GM19324 (cell line): ENCODE measurements around the gene TMEM9.
A peak's percentile ranks its signal among the peaks of the same experiment; 100 is the strongest.

Source experiments
- ATAC-seq: cut with Tn5 transposase; IDR thresholded peaks from one replicate; pipeline ENCODE4 v1.9.1; 2021; ENCODE audit warnings: mild to moderate bottlenecking, moderate library complexity; ENCODE audit not compliant: unreplicated experiment, low FRiP score

The TMEM9 gene

GRCh38 chr1:201134405-201134804, 19.9 kb downstream of the TMEM9 start:
- ATAC-seq = no peak

DNA sequence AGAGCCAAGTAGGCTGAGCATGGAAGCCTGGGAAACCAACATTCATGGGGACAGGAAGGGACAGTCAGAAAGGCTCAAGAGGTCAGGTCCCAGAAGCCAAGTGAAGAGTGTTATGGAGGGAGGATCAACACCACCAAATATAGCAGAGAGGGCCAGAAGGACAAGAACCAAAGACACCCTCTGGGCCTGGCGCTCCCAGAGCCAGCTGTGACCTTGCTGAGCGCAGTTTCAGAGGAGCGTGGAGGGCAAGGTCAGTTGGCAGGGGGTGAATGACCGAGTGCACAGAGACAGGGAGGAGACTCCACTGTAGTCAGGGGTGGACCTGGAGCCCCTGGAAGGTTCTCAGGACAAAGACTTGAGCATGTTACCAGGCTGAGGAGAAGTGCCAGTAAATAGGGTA, 22.9 kb downstream of the TMEM9 start:
- no peak for ATAC-seq

- no peak for ATAC-seq
Observed at GRCh38 chr1:201128962-201129361, 25.3 kb downstream of the TMEM9 start.

DNA sequence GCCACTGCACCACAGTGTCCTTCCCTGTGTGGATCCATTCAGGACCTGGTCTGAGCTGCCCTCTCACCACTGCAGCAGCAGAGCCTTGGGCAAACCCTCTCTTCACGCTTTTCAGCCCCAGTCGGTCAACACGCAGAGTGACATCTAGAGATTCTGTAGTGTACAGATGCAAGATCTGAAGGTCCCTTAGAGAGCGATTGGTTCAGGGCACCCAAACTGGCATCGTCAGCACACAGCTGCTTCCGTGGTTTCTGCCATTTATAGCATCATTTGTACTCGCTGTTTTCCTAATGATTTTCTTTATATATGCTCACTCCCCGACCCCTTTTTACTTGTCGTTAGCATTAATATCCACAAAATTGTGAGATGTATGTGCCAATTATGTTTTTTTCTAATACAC, 25.8 kb downstream of the TMEM9 start:
- ATAC-seq = no peak

DNA sequence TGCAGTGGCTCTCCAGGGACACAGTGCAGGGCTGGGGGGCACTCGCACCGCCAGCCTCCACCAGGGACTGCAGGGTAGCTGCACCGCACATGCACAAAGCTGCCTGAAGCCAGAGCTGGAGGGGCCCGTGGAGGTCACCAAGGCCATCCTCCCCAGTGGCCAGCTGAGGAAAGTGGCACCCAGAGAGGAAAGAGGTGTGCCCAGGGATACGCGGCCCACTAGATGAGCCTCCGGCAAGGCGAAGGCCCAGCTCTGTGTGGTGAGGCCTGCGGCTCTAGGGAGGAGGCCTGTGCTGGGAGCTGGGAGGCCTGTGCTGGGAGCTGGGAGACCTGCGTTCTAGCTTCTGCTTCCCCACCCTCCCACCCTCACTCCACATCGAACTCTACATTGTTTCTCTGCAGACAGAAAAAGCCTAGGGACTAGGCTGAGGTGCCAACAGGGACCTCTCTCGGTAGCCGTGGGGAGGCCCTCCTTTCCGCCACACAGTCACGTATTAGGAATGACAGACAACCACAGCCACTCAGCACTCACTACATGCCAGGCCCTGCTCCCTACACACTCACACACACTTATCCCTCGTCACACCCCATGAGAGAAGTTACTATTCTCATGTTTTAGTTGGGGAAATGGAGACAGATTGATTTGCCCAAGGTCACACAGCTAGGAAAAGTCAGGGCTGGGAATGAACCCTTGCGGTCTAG, 26.4 kb downstream of the TMEM9 start:
- ATAC-seq = no peak

- no peak for ATAC-seq
Observed at GRCh38 chr1:201126832-201127754, 27.2 kb downstream of the TMEM9 start, which contains the start of gene ASCL5. TSS of gene ASCL5 (minus strand) at chr1:201127184. CDS start at chr1:201115372, 11,812 bp downstream.

DNA sequence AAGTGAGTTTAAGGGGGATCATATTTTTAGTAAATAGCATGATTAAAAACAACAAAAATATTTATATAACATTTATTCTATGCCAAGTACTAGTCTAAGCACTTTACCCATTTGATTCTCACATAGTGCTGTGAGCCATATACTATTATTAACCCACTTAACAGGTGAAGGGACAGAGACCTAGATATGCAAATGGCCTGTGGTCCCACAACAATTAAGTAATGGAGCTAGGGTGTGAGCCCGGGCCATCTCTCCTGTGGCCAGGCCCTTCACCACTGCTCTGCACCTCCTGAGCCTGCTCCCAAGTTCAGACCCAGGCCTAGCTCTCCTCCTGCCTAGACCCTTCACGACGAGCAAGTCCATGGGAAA, 27.8 kb downstream of the TMEM9 start:
- ATAC-seq = no peak

- ATAC-seq = no peak
Observed at GRCh38 chr1:201125800-201126199, 28.5 kb downstream of the TMEM9 start.

DNA sequence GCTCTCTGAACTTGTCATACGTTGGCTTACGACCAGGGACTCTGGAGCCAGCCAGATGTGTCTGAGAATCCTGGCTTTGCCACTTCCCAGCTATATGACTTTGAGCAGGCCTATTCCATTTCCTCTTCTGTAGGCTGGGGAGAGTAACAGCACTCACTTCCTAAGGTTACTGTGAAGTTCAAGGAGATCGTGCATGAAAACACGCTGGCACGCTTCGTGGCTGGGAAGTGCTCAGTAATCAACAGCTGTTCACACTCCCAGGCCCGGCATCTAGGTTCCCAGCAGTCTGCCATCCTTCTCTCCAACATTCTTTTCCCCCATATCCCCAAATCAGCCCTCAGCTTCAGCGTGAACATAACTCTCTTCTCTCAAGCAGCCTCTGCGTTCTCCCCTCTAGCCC, 29.3 kb downstream of the TMEM9 start:
- ATAC-seq = no peak

- no peak for ATAC-seq
Observed at GRCh38 chr1:201123866-201124265, 30.4 kb downstream of the TMEM9 start.

DNA sequence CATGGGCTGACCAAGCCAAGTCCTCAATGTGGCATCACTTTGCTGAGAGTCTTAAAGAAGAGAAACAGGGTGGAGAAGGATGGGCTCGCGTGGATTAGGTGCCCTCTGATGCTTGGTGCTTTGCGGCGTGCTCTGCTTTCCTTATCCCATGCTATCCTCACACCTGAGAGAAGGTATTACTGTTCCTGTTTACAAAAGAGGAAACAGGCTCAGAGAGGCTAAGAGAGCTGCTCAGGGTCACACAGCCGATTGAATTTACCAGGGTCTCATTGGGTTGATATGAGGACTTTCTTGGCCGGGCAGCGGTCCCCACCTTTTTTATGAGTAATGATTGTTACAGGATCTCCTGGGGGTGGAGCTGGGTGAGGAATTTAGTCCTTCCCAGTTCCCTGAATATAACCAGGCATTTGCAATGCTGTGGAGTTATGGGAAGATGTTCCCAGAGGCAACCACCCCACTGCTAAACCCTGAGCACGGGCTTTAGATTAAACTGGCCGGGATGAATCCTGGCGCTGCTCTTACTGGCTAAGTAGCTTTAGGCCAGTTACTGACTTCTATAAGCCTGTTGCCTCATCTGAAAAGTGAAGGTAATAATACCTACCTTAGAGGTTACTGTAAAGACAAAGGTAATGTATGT, 31.8 kb downstream of the TMEM9 start:
- no peak for ATAC-seq

DNA sequence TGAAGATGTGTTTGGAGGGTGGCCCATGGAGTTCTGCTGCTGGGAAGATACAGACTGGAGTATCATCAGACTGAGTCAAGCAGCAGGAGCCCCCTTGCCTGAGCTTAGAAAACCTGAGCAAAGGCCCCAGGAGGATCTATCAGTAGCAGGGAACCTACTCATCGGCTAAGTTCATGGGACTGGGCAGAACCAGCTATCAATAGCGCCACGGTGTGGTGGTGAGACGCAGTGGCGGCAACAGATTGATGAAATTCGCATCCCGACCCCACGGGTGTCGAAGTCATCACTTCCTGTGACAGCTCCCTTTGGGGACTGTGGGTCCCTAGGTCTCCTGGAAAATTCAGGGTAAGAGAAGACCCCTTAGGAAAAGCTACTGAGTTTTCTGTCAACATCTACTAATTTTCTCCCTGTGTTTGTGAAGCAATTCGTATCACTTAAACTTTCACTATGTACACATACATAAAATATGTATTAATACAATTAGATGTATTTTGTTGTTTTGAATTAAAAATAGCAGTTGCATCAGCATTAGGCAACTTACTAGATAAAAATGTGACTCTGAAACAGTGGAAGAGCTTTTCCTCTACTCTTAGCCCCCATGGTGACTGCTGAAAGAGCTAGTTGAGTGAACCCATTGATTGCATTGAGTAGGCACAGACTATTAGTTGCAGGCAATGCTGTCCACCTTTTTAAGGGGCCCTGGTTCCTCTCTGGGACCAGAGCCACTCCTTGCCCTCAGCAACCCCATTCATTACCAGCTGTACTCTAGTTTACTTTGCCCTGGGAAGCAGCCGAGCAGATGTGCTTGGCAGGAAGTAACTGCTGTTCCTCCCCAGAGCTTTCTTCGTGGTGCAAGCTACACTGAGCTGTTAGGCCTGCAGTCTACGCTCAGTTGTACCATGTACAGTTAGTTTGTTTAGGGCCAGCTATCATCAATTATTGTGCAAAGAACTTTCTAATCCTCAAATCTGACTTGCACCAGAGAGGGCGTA, 34.8 kb downstream of the TMEM9 start:
- ATAC-seq = no peak

GRCh38 chr1:201116091-201116490, 38.2 kb downstream of the TMEM9 start:
- ATAC-seq = no peak

DNA sequence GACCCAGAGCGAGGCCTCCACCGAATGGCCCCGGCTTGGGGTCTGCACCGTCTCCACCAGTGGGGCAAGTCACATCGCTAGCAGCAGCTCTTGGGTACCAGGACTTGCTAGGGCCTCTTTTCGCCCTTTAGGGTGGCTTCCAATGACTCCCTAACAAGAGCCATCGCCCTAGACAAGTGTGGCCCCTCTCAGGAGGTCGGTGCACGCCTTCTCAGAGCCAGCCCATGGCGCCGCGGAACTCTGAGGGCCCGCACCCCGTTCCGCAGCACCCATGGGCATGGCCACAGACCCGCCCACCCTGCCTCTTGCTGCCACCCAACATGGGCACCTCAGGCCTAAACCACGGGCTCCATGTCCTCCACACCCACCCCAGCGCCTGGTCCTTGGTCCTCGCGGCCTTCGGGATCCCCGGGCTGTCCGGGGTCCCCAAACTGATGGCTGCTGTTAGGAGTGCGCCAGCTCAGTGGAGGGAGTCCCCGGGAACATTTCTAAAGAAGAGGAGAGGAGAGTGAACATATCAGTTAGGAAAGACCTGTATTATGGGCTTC, 38.8 kb downstream of the TMEM9 start:
- ATAC-seq = no peak

- peak; percentile 65 for ATAC-seq
Observed at GRCh38 chr1:201114245-201115131, 39.8 kb downstream of the TMEM9 start.

DNA sequence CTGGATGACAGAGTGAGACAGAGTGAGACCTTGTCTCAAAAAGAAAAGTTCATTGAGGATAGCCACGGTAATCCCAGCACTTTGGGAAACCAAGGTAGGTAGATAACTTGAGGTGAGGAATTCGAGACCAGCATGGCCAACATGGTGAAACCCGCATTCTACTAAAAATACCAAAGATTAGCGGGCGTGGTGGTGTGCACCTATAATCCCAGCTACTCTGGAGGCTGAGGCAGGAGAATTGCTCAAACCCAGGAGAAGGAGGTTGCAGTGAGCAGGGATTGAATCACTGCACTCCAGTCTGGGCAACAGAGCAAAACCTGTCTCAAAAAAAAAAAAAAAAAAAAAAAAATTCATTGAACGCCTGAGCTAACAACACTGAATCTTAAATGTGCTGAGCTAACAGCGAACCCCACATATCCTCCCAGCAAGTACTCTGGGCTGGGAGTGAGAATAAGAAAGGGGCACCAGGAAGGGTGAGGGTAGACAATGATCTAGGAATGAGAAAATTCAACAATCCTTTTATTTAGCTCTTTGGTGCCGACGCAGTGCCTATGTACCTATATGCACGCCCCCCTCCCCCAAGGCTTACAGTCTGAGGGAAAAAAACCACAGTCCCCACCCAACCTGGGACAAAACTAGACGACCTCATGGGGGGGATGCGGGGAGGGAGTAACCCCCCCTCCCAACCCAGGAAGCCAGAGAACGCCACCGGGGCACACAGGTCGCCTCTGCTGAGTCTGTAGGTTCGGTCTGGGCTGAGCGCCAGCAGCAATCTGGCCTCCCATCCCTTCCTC, 40.6 kb downstream of the TMEM9 start:
- peak; percentile 9 for ATAC-seq

- no peak for ATAC-seq
Observed at GRCh38 chr1:201112926-201113325, 41.3 kb downstream of the TMEM9 start.

DNA sequence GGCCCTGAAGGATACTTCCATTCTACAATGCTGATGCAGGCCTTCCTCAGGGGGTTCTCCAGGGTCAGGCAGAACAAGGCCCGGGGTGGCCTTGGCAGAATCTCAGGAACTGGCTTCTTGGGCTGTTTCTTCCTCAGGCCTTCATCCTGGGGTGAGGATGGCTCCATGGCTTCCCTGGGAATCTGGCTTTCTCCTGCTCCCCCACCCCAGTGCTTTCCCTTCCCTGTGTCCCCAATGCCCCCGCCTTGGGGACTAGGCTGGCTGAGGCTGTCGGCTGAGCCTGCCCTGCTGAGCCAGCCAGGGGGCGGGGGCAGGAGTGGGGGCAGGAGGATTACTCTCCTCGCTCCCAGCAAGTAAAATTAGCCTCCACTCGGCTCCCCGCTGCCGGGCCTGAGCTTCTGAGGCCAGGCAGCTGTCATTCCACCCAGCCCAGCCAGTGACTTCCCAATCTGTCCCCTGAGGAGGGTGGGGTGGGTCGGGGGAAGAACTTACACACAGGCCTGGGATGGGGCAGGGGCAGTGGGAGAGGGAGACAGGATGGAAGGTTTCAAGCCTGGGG, 42.0 kb downstream of the TMEM9 start, which contains the start of gene CACNA1S:
CACNA1S (minus strand) TSS at position 254 of the 559 bp plus-strand sequence; CDS start at position 167, 87 bp downstream.
- no peak for ATAC-seq
